ENCODE results near the gene TMEM165.

Gene TMEM165

DNA sequence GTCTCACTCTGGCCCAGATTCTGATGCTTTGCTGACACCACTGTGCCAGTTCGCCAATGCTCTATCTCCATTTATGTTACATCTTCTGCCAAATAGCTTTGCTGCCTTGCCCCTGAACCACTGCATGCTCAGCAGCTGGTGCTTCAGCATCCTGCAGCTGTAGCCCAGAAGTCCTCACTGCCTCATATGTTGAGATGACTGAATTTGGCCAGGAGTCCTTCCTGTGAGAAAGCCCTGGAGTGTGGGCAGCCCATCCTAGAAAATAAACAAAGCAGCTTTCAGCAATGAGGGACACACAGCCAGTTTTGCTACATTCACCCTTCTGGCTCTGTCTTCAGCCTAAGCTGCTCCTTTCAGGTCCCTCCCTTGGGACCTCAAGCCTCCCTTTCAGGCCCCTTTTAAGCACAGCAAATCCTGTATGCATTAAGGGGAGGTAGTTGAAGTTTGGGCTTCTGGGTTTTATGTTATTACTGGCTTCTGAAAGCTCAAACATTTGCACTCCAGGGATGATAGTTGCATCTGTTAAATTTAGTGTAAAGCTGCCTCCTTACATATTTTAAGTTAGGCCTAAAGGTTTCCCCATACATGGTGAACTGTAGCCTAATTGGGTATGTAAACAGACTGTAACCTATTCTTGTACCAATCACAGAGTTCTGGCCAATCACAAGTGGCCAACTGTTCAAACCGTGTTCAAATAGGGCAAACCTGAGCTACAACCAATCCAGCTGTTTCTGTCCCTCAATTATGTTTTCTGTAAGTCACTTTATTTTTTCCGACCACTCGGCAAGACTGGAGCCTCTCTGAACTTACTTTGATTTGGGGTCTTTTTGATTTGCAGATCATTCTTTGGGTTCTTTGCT is 2.1 kb upstream of the TMEM165 start:
- Histone ChIP-seq H3K9ac (ENCODE audit: low read length) (peak overlapping the region; percentile 10; the same call in 1 of the 2 replicates), H3F3A (ENCODE audit: insufficient read depth, low read length) (no peaks in the 10 kb centered on the region), H3K36me3 (ENCODE audit: insufficient read depth, low read length) (peaks cover 15% of the 10 kb centered on the region; the same call in 1 of the 2 replicates), H3K4me3 (ENCODE audit: low read depth, low read length, poor library complexity, severe bottlenecking) (no peak overlapping the region), H3K4me1 (ENCODE audit: insufficient read depth, low read length, severe bottlenecking) (peaks cover 37% of the 10 kb centered on the region), H3K9me2 (ENCODE audit: low read depth, low read length) (no peaks in the 10 kb centered on the region), H3K27me3 (ENCODE audit: insufficient read depth, low read length) (no peaks in the 10 kb centered on the region), H3K9me3 (ENCODE audit: low read length) (no peaks in the 10 kb centered on the region), H2AFZ (ENCODE audit: low read length) (peak overlapping the region; percentile 44; the same call in 1 of the 2 replicates), H3K4me2 (ENCODE audit: low read length) (0 out of 2 replicates have a peak overlapping the region, but pooled peaks have one; percentile 9), H3K27ac (ENCODE audit: low read depth, low read length, poor library complexity, severe bottlenecking) (peak overlapping the region; percentile 31), H3K79me2 (ENCODE audit: insufficient read depth, low read length) (peaks cover 27% of the 10 kb centered on the region), H4K20me1 (ENCODE audit: insufficient read depth, low read length) (no peaks in the 10 kb centered on the region)
- TF ChIP-seq, protein P1, sequence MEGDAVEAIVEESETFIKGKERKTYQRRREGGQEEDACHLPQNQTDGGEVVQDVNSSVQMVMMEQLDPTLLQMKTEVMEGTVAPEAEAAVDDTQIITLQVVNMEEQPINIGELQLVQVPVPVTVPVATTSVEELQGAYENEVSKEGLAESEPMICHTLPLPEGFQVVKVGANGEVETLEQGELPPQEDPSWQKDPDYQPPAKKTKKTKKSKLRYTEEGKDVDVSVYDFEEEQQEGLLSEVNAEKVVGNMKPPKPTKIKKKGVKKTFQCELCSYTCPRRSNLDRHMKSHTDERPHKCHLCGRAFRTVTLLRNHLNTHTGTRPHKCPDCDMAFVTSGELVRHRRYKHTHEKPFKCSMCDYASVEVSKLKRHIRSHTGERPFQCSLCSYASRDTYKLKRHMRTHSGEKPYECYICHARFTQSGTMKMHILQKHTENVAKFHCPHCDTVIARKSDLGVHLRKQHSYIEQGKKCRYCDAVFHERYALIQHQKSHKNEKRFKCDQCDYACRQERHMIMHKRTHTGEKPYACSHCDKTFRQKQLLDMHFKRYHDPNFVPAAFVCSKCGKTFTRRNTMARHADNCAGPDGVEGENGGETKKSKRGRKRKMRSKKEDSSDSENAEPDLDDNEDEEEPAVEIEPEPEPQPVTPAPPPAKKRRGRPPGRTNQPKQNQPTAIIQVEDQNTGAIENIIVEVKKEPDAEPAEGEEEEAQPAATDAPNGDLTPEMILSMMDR (IDR thresholded peaks at IDR 0.05; ENCODE audit: low read length), result no peak
- no peak for TF ChIP-seq EZH2 (IDR thresholded peaks at IDR 0.05; ENCODE audit: borderline replicate concordance, low read length)

DNA sequence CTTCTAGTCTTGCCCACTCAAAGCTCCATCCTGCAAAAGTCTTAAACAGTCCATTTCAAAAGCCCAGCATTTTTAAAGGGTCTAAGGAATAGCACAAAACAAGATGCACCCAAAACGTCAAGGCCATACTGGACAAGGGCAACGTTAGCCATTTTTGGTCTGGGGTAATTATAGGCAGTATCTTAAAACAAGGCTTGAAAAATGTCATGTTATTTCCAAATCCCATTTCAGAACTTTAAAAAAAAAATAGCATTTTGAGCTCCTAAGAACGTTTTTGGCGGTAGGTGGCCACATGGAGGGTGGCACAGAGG is 584 bp upstream of the TMEM165 start:
- H3K9ac ChIP-seq (ENCODE audit: low read length), result peak overlapping the region; percentile 87
- TF ChIP-seq EZH2 (IDR thresholded peaks at IDR 0.05; ENCODE audit: borderline replicate concordance, low read length), result no peak
- TF ChIP-seq, protein P1 (IDR thresholded peaks at IDR 0.05; ENCODE audit: low read length), result no peak
- no peaks in the 10 kb centered on the region for H3K27me3 ChIP-seq (ENCODE audit: insufficient read depth, low read length)
- peaks cover 39% of the 10 kb centered on the region for H3K79me2 ChIP-seq (ENCODE audit: insufficient read depth, low read length)
- no peaks in the 10 kb centered on the region for H4K20me1 ChIP-seq (ENCODE audit: insufficient read depth, low read length)
- peak overlapping the region; percentile 64 for H3K27ac ChIP-seq (ENCODE audit: low read depth, low read length, poor library complexity, severe bottlenecking)
- peaks cover 46% of the 10 kb centered on the region for H3K4me1 ChIP-seq (ENCODE audit: insufficient read depth, low read length, severe bottlenecking)
- H3K4me3 ChIP-seq (ENCODE audit: low read depth, low read length, poor library complexity, severe bottlenecking), result peak overlapping the region; percentile 92
- H3F3A ChIP-seq (ENCODE audit: insufficient read depth, low read length), result no peaks in the 10 kb centered on the region
- no peaks in the 10 kb centered on the region for H3K9me2 ChIP-seq (ENCODE audit: low read depth, low read length)
- H3K9me3 ChIP-seq (ENCODE audit: low read length), result no peaks in the 10 kb centered on the region
- peak overlapping the region; percentile 96 for H3K4me2 ChIP-seq (ENCODE audit: low read length)
- peaks cover 23% of the 10 kb centered on the region for H3K36me3 ChIP-seq (ENCODE audit: insufficient read depth, low read length)
- H2AFZ ChIP-seq (ENCODE audit: low read length), result peak overlapping the region; percentile 52

DNA sequence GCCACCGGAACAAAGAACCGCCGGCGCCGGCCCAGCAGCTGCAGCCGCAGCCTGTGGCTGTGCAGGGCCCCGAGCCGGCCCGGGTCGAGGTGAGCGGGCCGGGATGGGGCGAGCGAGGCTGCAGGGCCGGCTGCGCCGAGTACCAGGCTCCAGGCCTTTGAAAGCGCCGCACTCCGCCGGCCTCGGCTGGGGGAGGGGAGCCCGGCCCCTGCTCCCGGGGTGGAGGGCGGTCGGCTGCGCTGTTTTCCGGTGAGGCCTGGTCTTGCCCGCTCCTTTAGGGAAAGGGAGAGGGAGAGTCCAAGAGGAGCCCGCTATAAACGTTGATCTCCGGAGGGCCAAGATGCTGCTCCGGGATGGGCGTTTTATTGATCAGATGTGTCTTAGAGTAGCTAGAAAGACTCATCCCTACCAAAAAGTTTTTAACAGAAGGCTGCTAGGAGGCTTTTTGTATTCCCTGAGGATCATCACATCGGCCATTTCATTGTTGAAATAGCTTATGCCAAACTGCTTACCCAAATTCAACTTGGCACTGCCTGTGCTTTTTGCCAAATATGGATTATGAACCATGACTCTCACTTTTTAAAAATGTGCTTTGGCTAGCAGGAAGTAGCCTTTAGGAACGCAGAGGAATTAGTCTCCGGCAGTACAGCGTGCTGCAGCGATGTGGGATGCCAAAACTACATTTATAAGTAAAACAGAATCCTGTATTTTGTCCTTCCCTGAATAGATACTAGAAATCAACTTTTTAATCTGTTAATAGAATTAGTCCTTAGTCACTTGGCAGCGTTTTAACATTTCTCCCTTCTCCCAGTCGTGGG is 760 bp downstream of the TMEM165 start:
- Histone ChIP-seq H4K20me1 (ENCODE audit: insufficient read depth, low read length) (no peaks in the 10 kb centered on the region), H3K9ac (ENCODE audit: low read length) (peak overlapping the region; percentile 87), H2AFZ (ENCODE audit: low read length) (no peak overlapping the region), H3K9me2 (ENCODE audit: low read depth, low read length) (no peaks in the 10 kb centered on the region), H3K9me3 (ENCODE audit: low read length) (no peaks in the 10 kb centered on the region), H3K27me3 (ENCODE audit: insufficient read depth, low read length) (no peaks in the 10 kb centered on the region), H3K4me3 (ENCODE audit: low read depth, low read length, poor library complexity, severe bottlenecking) (peak overlapping the region; percentile 92), H3K4me2 (ENCODE audit: low read length) (peak overlapping the region; percentile 96), H3K36me3 (ENCODE audit: insufficient read depth, low read length) (peaks cover 34% of the 10 kb centered on the region), H3F3A (ENCODE audit: insufficient read depth, low read length) (no peaks in the 10 kb centered on the region), H3K27ac (ENCODE audit: low read depth, low read length, poor library complexity, severe bottlenecking) (peak overlapping the region; percentile 64), H3K4me1 (ENCODE audit: insufficient read depth, low read length, severe bottlenecking) (peaks cover 46% of the 10 kb centered on the region), H3K79me2 (ENCODE audit: insufficient read depth, low read length) (peaks cover 50% of the 10 kb centered on the region)
- TF ChIP-seq EZH2 (IDR thresholded peaks at IDR 0.05; ENCODE audit: borderline replicate concordance, low read length), result no peak
- TF ChIP-seq, protein P1 (IDR thresholded peaks at IDR 0.05; ENCODE audit: low read length), result no peak
